ENCODE data around the gene BTBD2.

DNA sequence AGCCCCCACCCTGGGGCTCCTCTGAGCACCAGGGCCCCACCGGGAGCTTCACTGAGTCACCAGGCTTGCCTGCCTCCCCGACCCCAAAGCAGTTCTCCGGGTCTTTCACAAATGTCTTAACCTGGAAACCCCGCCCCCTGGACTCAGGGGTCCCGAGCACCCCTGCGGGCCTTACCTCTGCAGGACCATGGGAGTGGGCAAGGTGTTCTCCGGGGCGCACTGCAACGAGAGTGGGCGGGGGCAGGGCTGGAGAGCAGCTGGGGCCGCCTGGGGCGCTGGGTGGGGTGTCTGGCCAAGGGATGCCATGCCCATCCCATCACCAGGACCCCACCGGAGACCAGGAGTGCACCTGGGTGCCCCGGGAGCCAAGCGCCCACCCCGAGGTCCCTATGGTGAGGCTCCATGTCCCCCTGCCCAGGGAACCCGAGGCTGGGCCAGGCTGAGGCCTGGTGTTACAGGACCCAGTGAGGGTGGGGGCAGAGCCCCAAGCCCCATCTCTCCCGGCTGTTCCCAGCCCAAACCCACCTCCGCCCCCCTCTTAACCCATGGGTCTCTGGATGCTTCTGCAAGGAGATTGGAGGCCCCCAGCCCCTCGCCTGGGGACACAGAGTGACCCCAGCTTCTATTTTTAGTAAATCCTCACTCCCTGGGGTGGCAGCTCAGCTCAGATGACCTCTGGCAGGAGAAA is 24.6 kb upstream of the BTBD2 start:
- no peak for TF ChIP-seq FOXM1 (IDR thresholded peaks at IDR 0.05; ENCODE audit: borderline replicate concordance)
- TF ChIP-seq NFRKB (IDR thresholded peaks at IDR 0.05) = no peak

Data from HEK293T (cell line).